Naive thymus-derived CD8-positive, alpha-beta T cell (primary cell): ENCODE results near the gene TRIM46. TPM values are rescaled to one million over a fixed set of nuclear protein-coding genes. Genes with fewer than 3 reads are reported as not detected.
"Not testable (repeated sequence)": the region's sequence is repeated elsewhere in the genome, so short reads cannot be mapped to it uniquely, and the experiment has no call there.

ENCODE experiments used
- ATAC-seq, 2 donors: fragments of 150-1000 bp; cut with Tn5 transposase in 1 of 2; sonication (Bioruptor Pico), chemical (Tn5 transposase) in 1 of 2; 1 replicate in 1 of 2; 2 replicates in 1 of 2; pipeline ENCODE4 v1.10.0; 2021; ENCODE audit warnings: mild to moderate bottlenecking in 2 of 2, moderate library complexity in 2 of 2
- POLR2A ChIA-PET: fragments of 350-600 bp; sonication (Branson Sonifier 250); formaldehyde crosslinking; loops from one replicate; lab custom pipeline; 2021; ENCODE audit warnings: antibody characterized with exemption; lab: Charles Lee
- DNase-seq, 10 donors: peaks; one replicate each; pipeline versions ENCODE4 v3.0.0 to v3.0.0-alpha.2; 2020 to 2022
- H3K27ac Mint-ChIP-seq, 10 donors: one replicate each; pipeline ENCODE4 v1.8.0; 2020 to 2022; ENCODE audit warnings: mild to moderate bottlenecking in 10 of 10, mixed read lengths in 10 of 10, moderate library complexity in 4 of 10, inconsistent platforms in 1 of 10
- H3K27me3 Mint-ChIP-seq, 5 donors: one replicate each; pipeline ENCODE4 v1.8.0; 2021 to 2022; ENCODE audit warnings: mixed read lengths in 5 of 5
- H3K36me3 Mint-ChIP-seq, 3 donors: one replicate each; pipeline ENCODE4 v1.8.0; 2020 to 2022; ENCODE audit warnings: mixed read lengths in 3 of 3, mild to moderate bottlenecking in 2 of 3, inconsistent platforms in 1 of 3
- H3K4me1 Mint-ChIP-seq, 4 donors: one replicate each; pipeline ENCODE4 v1.8.0; 2021 to 2022; ENCODE audit warnings: mixed read lengths in 4 of 4
- H3K4me3 Mint-ChIP-seq, 10 donors: one replicate each; pipeline ENCODE4 v1.8.0; 2020 to 2022; ENCODE audit warnings: mild to moderate bottlenecking in 10 of 10, mixed read lengths in 10 of 10, moderate library complexity in 6 of 10, inconsistent platforms in 1 of 10
- H3K9me3 Mint-ChIP-seq, 9 donors: one replicate each; pipeline ENCODE4 v1.8.0; 2020 to 2022; ENCODE audit warnings: mixed read lengths in 9 of 9, mild to moderate bottlenecking in 3 of 9, inconsistent platforms in 1 of 9, moderate library complexity in 1 of 9
- polyA plus RNA-seq, 3 donors: library from polyadenylated mRNA; unstranded; fragments of 300-500 nt; fragmentation: Illumina TruSeq; gene quantifications; one replicate each; pipeline ENCODE4 v1.2.3, GENCODE V29; 2021
- total RNA-seq, 8 experiments: library from RNA in 2 of 8; stranded (reverse) in 2 of 8; gene quantifications; one replicate each; pipeline ENCODE4 v1.2.3 and lab custom pipeline; 2021 to 2026

TRIM46 gene
- total and polyA plus RNA-seq, 5 experiments from 2014 or later, result 0.40 to 4.1 (median 0.92) TPM

- H3K4me3 Mint-ChIP-seq, result peak overlapping the region in 5 of 10 donors; percentile 50 to 74 (median 71)
- H3K27ac Mint-ChIP-seq, result peak overlapping the region in 5 of 10 donors; percentile 35 to 71 (median 46)
- POLR2A ChIA-PET, result interaction anchor here (1.6 to 2.3 kb wide), 2 partner anchors 39 to 76 kb away, joined by 3 to 10 read pairs; no protein-coding TSS in a partner anchor
- not testable (repeated sequence) for H3K9me3 Mint-ChIP-seq, DNase-seq, ATAC-seq, H3K27me3 Mint-ChIP-seq
- H3K4me1 Mint-ChIP-seq, result peaks cover 16 to 36% (median 27%) of the 10 kb centered on the region in 4 donors
- peaks cover 0 to 25% (median 5%) of the 10 kb centered on the region in 3 donors for H3K36me3 Mint-ChIP-seq
Observed at GRCh38 chr1:155168105-155168445, 5.6 kb upstream of the TRIM46 start.

- Mint-ChIP-seq H3K4me1 (peaks cover 21 to 41% (median 32%) of the 10 kb centered on the region in 4 donors), H3K4me3 (no peak overlapping the region), H3K9me3 (no peaks in the 10 kb centered on the region), H3K36me3 (peaks cover 0 to 25% (median 5%) of the 10 kb centered on the region in 3 donors), H3K27ac (no peak overlapping the region), H3K27me3 (peaks cover 0 to 2% (median 0%) of the 10 kb centered on the region in 5 donors)
- no peak for DNase-seq
- POLR2A ChIA-PET, result interaction anchor here (0.5 to 2.3 kb wide), 3 partner anchors 40 to 77 kb away, joined by 3 to 10 read pairs (median 5); no protein-coding TSS in a partner anchor
- ATAC-seq, result no peak
Observed at GRCh38 chr1:155168456-155169210, 5.0 kb upstream of the TRIM46 start.

- Mint-ChIP-seq H3K27me3 (peaks cover 0 to 2% (median 0%) of the 10 kb centered on the region in 5 donors), H3K4me1 (peaks cover 24 to 47% (median 40%) of the 10 kb centered on the region in 4 donors), H3K27ac (peak overlapping the region in 5 of 10 donors; percentile 3 to 75 (median 21)), H3K4me3 (peak overlapping the region in 3 of 10 donors; percentile 26 to 56 (median 56)), H3K9me3 (no peaks in the 10 kb centered on the region), H3K36me3 (peaks cover 0 to 25% (median 5%) of the 10 kb centered on the region in 3 donors)
- ATAC-seq (no peak), DNase-seq (no peak)
- POLR2A ChIA-PET, result no interaction called here
Observed at GRCh38 chr1:155169541-155169940, 4.1 kb upstream of the TRIM46 start.

GRCh38 chr1:155170101-155170785 is 3.4 kb upstream of the TRIM46 start:
- H3K27ac Mint-ChIP-seq, result peak overlapping the region in 4 of 10 donors; percentile 15 to 57 (median 36)
- DNase-seq, result no peak
- POLR2A ChIA-PET, result interaction anchor here (1.4 kb wide), 1 partner anchor 51 kb away, joined by 8 read pairs; no protein-coding TSS in a partner anchor
- H3K4me1 Mint-ChIP-seq, result peaks cover 26 to 52% (median 47%) of the 10 kb centered on the region in 4 donors
- H3K4me3 Mint-ChIP-seq, result peak overlapping the region in 4 of 10 donors; percentile 5 to 69 (median 58)
- no peak for ATAC-seq
- peaks cover 0 to 25% (median 5%) of the 10 kb centered on the region in 3 donors for H3K36me3 Mint-ChIP-seq
- H3K9me3 Mint-ChIP-seq, result no peaks in the 10 kb centered on the region
- H3K27me3 Mint-ChIP-seq, result peaks cover 0 to 2% (median 0%) of the 10 kb centered on the region in 5 donors

- Mint-ChIP-seq H3K27me3 (peaks cover 0 to 2% (median 0%) of the 10 kb centered on the region in 5 donors), H3K4me1 (peaks cover 26 to 54% (median 51%) of the 10 kb centered on the region in 4 donors), H3K4me3 (no peak overlapping the region), H3K9me3 (no peaks in the 10 kb centered on the region), H3K27ac (peak overlapping the region in 1 of 10 donors; percentile 27), H3K36me3 (peaks cover 0 to 25% (median 5%) of the 10 kb centered on the region in 3 donors)
- POLR2A ChIA-PET, result interaction anchor here (0.7 to 2.6 kb wide), 3 partner anchors 15 to 86 kb away, joined by 4 to 16 read pairs (median 8); no protein-coding TSS in a partner anchor
- no peak for DNase-seq
- no peak for ATAC-seq
Observed at GRCh38 chr1:155170806-155171205, 2.8 kb upstream of the TRIM46 start.

GRCh38 chr1:155171836-155172731 is 1.6 kb upstream of the TRIM46 start:
- POLR2A ChIA-PET, result interaction anchor here (0.6 to 7.8 kb wide), 15 partner anchors 22 to 216 kb away, joined by 3 to 150 read pairs (median 6); partner anchors contain the start of genes DPM3, MTX1, PBXIP1 and SCAMP3
- H3K9me3 Mint-ChIP-seq, result no peaks in the 10 kb centered on the region
- H3K4me1 Mint-ChIP-seq, result peaks cover 31 to 61% (median 58%) of the 10 kb centered on the region in 4 donors

GRCh38 chr1:155172732-155173477 is 744 bp upstream of the TRIM46 start, which contains the start of gene KRTCAP2:
TSS of gene KRTCAP2 (minus strand) at chr1:155173304. CDS start at chr1:155173224, 80 bp downstream.
- Mint-ChIP-seq H3K27ac (peak within 1 kb of the TSS; percentile 98 to 100 (median 99)), H3K4me1 (peaks cover 26 to 54% (median 51%) of the 10 kb centered on the region in 4 donors), H3K36me3 (peaks cover 0 to 25% (median 5%) of the 10 kb centered on the region in 3 donors), H3K4me3 (peak within 1 kb of the TSS; percentile 97 to 100 (median 99)), H3K9me3 (no peaks in the 10 kb centered on the region), H3K27me3 (peaks cover 0 to 2% (median 0%) of the 10 kb centered on the region in 5 donors)
- peak; percentile 80 to 83 for ATAC-seq
- peak; percentile 89 to 97 (median 92) for DNase-seq
- POLR2A ChIA-PET, result interaction anchor here (0.6 to 7.8 kb wide), 16 partner anchors 21 to 217 kb away, joined by 3 to 150 read pairs (median 6); partner anchors contain the start of genes DPM3, MTX1, PBXIP1 and SCAMP3

More at GRCh38 chr1:155171836-155172731, 1.6 kb upstream of the TRIM46 start:
- peaks cover 0 to 25% (median 5%) of the 10 kb centered on the region in 3 donors for H3K36me3 Mint-ChIP-seq
- DNase-seq (no peak), ATAC-seq (peak in 1 of 2 donors; percentile 35)
- H3K27me3 Mint-ChIP-seq, result peaks cover 0 to 2% (median 0%) of the 10 kb centered on the region in 5 donors
- H3K27ac Mint-ChIP-seq, result peak overlapping the region; percentile 86 to 100 (median 98)
- H3K4me3 Mint-ChIP-seq, result peak overlapping the region; percentile 97 to 100 (median 99)

- Mint-ChIP-seq H3K4me3 (peak overlapping the region; percentile 97 to 100 (median 99)), H3K4me1 (peaks cover 25 to 52% (median 46%) of the 10 kb centered on the region in 4 donors), H3K27ac (peak overlapping the region; percentile 86 to 100 (median 98)), H3K36me3 (peaks cover under 1 to 19% (median 4%) of the 10 kb centered on the region in 3 donors), H3K9me3 (no peaks in the 10 kb centered on the region), H3K27me3 (peaks cover 0 to 2% (median 0%) of the 10 kb centered on the region in 5 donors)
- POLR2A ChIA-PET, result interaction anchor here (0.6 to 7.8 kb wide), 12 partner anchors 9 to 822 kb away, joined by 3 to 150 read pairs (median 6); partner anchors contain the start of genes ENTREP3, MTX1, SLC50A1 and THBS3
- DNase-seq, result peak in 9 of 10 donors; percentile 31 to 83 (median 47)
- peak; percentile 5 to 8 for ATAC-seq
Observed at GRCh38 chr1:155174324-155175280, 953 bp downstream of the TRIM46 start.

GRCh38 chr1:155175281-155175926 is 1.8 kb downstream of the TRIM46 start:
- ATAC-seq (no peak), DNase-seq (no peak)
- Mint-ChIP-seq H3K9me3 (no peaks in the 10 kb centered on the region), H3K4me3 (peak overlapping the region; percentile 59 to 100 (median 72)), H3K36me3 (peaks cover 0 to 15% (median 6%) of the 10 kb centered on the region in 3 donors), H3K27ac (peak overlapping the region; percentile 66 to 100 (median 98)), H3K27me3 (peaks cover 0 to 2% (median 0%) of the 10 kb centered on the region in 5 donors), H3K4me1 (peaks cover 24 to 52% (median 44%) of the 10 kb centered on the region in 4 donors)
- POLR2A ChIA-PET, result interaction anchor here (0.6 to 7.8 kb wide), 8 partner anchors 8 to 94 kb away, joined by 3 to 150 read pairs (median 10); partner anchors contain the start of genes MTX1, SLC50A1 and THBS3
